GM12878 (cell line): ENCODE measurements around the gene S100A14.

ENCODE experiments used
- BCL11A ChIP-seq: IDR thresholded peaks from 2 replicates; pipeline ENCODE4 v1.6.1; 2011; ENCODE audit warnings: low read depth, low read length
- CTCF ChIP-seq, 3 experiments: IDR thresholded peaks in 2 of 3; conservative IDR thresholded peaks in 1 of 3; 2 replicates each; pipeline ENCODE4 v1.5.1; 2011; ENCODE audit warnings: low read depth in 3 of 3, low read length in 3 of 3, mild to moderate bottlenecking in 3 of 3, control low read depth in 2 of 3, moderate library complexity in 2 of 3, inconsistent platforms in 1 of 3, mixed read lengths in 1 of 3; ENCODE audit not compliant: control insufficient read depth in 2 of 3, insufficient read depth in 1 of 3; ENCODE audit errors: extremely low read depth in 1 of 3
- DPF2 ChIP-seq: fragments of 450-650 bp; IDR thresholded peaks from 2 replicates; pipeline ENCODE4 v1.6.1; 2017; ENCODE audit warnings: mild to moderate bottlenecking
- HDAC6 ChIP-seq: fragments of 200-600 bp; sonication (generic); IDR thresholded peaks from one replicate; pipeline ENCODE4 v1.8.0; 2017; ENCODE audit warnings: antibody characterized with exemption; ENCODE audit not compliant: unreplicated experiment
- KAT2A ChIP-seq: conservative IDR thresholded peaks from 2 replicates; pipeline ENCODE4 v1.6.1; 2011; ENCODE audit warnings: low read depth, low read length; ENCODE audit not compliant: control insufficient read depth
- NFXL1 ChIP-seq: fragments of 450-650 bp; IDR thresholded peaks from 2 replicates; pipeline ENCODE4 v1.6.1; 2017; ENCODE audit warnings: antibody characterized with exemption, mild to moderate bottlenecking, borderline replicate concordance
- POLR2AphosphoS2 ChIP-seq: IDR thresholded peaks from 2 replicates; pipeline ENCODE4 v1.6.1; 2011; ENCODE audit warnings: low read depth, mild to moderate bottlenecking, low read length, improper control_type of control experiment, moderate library complexity
- POLR2AphosphoS5 ChIP-seq: IDR thresholded peaks from 2 replicates; pipeline ENCODE4 v1.6.1; 2011; ENCODE audit warnings: mild to moderate bottlenecking, low read length, inconsistent platforms
- REST ChIP-seq: IDR thresholded peaks from 2 replicates; pipeline ENCODE4 v1.6.1; 2012; ENCODE audit warnings: mild to moderate bottlenecking, low read depth, low read length

- TF ChIP-seq CTCF (IDR thresholded peaks at IDR 0.05 in 2 of 3, conservative IDR thresholded peaks at IDR 0.05 in 1 of 3; ENCODE audit: control insufficient read depth in 2 of 3, extremely low read depth in 1 of 3, insufficient read depth in 1 of 3, low read depth in 3 of 3, low read length in 3 of 3): no peak
- no peak for TF ChIP-seq POLR2AphosphoS2
- TF ChIP-seq HDAC6: no peak
- no peak for TF ChIP-seq DPF2
- no peak for TF ChIP-seq NFXL1
- TF ChIP-seq POLR2AphosphoS5: no peak
- no peak for TF ChIP-seq REST
- TF ChIP-seq BCL11A: no peak
- TF ChIP-seq KAT2A: no peak
These were observed 14.3 kb upstream of the S100A14 start for GRCh38 chr1:153630384-153630783.
